CD4-positive, alpha-beta T cell treated with Interleukin-6 for 4 hours (primary cell): ENCODE results near the gene ANKRD9.

Experiments
- DNase-seq: peaks from one replicate; pipeline ENCODE4 v3.0.0-alpha.2; 2020; ENCODE audit warnings: mixed read lengths

ANKRD9 gene

DNA sequence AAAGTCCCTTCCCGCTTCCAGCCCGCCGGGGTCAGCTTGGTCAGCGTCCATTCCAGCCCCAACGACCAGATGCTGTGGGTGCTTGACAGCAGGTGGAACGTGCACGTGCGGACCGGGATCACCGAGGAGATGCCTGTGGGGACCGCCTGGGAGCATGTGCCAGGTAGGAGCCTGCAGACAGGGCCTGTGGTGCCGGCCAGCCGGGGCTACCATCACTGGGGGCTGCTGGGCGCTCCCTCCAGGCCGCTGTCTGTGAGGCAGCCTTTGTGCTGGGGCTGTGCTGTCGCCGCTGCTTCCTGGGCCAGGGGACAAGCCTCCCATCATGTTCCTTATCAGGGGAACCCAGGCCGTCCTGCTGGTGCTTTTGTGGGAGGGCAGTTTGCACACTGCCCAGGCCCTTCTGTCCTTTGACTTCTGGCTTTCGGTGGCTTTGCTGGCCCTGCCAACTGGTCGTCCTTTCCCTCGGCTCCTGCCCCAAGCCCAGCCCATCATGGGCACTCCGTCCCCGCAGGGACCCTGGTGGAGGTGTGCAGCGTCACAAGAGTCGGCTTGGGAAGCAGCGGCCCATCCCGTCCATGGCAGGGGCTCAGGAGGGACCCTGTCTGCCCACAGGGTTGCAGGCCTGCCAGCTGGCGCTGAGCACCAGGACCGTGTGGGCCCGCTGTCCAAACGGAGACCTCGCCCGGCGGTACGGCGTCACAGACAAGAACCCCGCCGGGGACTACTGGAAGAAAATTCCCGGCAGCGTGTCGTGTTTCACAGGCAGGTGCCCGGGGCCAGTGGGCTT is 12.4 kb downstream of the ANKRD9 start:
- no peak for DNase-seq

DNA sequence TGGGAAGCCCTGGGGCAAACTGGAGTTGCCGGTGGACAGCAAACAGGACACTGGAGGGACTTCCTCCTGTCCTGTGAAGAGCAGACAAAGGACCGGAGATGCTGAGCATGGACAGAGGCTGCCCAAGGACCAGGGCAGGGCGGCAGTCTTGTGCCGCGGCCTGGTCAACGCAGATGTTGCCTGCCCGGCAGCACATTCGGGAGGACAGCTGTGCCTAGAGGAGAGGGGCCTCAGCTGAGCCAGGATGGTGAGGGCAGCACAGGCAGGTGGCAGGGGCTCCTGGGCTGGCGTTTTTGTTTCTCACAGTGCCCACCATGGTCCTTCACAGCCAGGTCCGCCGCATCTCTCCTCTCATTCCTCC is 13.3 kb downstream of the ANKRD9 start:
- no peak for DNase-seq

DNA sequence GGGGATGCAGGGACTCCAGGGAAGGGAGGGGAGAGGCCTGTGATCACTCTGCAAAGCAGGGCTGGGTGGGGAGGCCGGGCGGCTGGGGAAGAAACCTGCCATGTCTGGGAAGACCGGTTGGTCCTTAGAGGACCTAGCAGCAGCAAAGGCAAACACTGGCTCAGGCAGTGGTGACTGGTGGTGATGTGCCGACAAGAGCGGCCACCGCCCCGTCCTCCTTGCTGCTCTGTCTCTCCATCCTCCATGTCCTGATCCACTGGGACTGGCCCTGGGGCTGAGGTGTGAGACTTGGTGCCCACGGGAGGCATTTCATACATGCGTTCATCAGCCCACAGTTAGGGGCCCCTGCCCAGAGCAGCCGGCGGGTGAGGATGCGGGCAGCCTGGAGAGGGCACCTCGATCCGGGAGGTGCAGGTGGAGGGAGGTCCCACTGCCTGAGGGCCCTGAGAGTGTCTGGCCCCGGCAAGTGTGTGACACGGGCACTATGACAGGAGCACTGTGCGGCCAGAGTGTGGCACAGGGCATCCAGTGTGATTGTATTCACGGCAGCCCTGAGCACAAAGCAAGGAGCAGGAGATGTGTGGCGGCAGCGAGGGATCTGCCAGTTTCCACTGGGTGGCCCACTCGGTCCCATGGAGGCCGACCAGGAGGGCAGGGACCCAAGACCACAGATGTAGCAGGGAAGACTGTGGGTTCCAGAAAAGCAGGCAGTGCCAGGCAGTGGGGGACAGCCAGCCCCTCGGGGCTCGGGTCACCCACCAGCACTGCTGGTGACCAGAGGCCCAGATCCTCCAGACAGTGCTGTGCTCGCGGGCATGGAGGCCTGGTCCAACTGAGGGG is 13.9 kb downstream of the ANKRD9 start:
- no peak for DNase-seq

DNA sequence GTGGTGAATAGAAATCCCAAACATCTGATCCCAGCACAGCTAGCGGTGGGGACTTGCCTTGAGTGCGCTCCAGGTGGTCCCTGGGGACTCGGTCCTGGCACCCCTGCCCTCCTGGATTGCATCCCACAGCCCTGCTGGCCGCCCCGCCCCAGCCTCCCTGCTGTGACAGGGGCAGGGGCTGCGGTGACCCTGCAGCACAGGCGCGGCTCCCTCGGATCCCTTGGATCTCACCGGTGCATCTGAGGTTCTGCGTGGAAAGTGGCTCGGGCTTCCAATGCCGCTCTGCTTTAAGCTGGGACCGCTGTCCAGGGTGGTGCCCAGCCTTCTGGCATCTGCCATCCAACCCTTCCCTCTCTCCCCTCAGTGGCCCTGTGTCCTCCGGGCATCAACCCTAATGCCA is 16.0 kb downstream of the ANKRD9 start:
- DNase-seq = no peak

DNA sequence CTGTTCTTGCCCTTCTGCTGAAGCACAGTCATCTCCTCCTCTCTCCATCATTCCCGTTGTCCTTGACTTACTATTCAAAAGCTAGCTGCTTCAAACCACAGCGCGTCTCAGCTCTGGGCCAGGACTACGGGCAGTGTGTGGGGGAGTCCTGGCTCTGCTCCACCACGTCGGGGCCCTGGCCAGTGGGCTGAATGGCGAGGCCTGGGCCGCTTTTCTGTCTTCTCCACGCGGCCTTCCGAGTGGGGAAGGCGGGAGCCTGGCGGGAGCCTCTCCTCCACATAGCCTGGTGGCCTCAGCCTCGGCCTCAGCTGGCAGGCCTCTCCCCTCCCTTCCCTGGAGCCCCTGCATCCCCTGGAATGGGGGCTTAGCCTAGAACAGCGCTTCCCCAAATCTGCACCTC is 16.5 kb downstream of the ANKRD9 start:
- no peak for DNase-seq

DNA sequence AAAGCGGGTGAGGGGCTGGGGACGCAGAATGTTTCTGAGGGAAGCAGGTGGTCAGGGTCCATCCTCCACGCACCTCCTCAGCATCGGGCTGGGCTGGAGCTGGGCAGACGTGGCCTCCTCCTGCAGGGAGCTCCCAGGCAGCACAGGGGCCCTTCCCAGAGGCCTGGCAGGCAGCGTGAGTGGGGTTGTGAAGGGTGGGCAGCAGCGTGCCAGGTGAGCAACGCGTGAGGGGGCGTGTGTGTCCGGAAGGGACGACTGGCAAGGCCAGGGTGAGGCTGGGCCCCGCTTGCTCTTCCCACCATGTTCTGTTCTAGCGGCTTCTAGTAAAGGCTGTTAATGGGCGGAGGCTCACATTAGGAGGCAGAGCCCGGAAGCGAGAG is 17.1 kb downstream of the ANKRD9 start:
- no peak for DNase-seq

DNA sequence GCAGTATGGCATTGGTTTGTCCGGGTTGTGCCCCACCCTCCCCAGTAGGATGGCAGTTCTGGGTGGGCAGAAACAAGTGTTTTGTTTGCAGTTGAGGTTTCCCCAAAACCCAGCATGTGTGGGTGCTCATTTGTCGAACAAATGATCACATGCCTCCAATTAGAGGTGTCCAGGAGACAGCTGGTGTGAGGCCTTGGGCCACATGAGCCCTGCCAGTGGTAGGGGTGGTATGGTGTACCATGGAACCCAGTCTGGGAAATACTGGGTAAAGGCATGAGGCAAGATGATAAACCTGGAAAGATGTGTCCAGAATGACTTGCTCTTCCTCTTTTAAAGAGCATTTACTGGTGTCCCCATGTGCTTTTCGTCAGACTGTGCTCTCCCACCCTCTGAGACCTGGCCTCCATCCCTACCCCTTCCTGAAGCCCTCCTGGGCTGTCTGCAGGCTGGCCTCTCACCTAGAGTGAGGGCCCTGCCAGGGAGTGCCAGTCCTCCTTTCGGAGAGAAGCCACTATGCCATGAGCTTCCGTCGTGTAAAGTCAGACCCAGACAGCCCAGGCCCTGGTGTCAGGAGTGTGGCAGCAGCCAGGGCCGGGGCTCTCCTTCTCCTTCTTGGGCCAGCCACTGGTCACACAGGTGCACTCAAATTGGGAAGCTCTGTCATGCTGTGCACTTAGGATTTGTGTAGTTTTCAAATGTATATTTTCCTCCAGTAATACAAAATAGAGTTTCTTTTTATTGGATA is 17.6 kb downstream of the ANKRD9 start:
- DNase-seq = no peak

DNA sequence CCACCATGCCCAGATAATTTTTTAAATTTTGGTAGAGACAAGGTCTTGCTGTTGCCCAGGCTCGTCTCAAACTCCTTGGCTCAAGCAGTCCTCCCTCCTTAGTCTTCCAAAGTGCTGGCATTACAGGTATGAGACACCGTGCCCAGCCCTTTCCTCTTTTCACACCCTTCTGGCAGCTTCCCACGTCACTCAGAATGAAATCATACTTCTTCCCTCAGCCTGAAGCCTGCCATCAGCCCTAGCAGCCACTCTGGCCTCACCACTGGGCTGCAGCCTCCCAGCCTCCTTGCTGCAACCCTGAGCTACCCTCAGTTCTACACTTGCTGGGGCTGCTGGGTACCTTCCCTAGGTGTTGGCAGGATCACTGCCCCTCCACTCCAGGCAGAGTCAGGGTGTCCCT is 18.2 kb downstream of the ANKRD9 start:
- no peak for DNase-seq

DNA sequence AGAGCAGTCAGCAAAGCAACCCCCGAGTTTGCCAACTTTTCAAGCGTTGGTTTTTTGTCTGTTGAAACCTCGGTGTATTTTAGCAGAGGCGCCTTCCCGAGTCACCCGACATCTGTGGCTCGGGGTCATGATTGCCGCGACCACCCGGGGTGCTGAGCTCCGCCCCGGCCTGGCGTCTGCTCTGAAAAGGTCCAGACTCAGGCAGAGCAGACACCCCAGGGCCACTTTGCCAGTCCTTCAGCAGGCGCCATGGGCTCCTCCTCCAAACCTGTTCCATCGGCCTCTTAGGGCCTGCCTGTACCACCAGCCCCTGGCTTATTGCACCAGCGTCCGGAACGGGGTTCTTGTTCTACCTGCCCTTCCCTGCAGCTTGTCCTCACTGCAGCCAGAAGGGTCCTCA is 19.1 kb downstream of the ANKRD9 start:
- no peak for DNase-seq

DNA sequence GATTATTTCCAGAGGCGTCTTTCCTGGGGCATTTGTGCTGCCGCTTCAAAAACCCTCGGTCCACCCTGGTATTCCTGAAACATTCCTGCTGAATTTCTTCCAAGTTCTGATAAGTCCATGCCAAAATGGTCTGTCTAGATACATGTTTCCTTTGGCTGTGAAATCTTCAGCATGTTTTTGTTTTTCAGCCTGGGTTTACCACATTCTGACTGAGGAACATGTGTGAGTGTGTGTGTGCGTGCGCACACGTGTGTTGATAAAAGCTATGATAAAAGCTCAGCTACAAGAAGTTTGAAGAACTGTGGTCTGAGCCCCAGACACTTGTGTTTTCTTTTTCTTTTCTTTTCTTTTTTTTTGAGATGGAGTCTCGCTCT is 22.4 kb downstream of the ANKRD9 start:
- DNase-seq = no peak

DNA sequence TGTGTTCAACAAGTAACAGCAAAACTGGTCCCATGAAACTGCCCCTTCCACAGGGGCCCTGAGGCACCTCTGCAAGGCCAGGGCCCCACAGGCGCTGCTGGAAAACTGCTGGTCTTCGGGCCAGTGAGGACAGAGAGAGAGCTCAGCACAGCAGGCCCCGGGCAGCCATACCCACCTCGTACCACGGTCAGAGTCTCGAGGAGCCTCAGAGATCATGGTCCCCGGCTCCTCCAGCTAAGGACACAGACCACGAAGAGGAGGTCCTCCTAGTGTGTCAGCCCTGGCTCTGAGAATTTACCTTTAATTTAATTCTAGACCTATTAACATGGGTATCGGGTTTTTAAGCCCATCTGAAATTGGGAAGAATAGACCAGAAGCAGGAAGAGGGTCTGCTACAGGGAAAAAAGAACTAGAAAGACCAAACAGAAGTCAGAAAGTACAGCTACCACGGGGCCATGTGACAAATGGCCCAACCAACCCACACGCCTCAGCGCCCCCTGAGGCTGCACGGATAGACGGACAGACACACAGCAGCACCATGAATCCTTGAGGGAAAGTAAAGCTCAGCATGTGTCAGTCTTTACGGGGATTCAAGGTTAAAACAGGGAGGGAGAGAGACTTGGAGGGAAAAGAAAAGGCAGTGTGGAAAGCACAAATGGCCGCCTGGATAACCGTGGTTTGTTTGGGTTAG is 22.9 kb downstream of the ANKRD9 start:
- no peak for DNase-seq

DNA sequence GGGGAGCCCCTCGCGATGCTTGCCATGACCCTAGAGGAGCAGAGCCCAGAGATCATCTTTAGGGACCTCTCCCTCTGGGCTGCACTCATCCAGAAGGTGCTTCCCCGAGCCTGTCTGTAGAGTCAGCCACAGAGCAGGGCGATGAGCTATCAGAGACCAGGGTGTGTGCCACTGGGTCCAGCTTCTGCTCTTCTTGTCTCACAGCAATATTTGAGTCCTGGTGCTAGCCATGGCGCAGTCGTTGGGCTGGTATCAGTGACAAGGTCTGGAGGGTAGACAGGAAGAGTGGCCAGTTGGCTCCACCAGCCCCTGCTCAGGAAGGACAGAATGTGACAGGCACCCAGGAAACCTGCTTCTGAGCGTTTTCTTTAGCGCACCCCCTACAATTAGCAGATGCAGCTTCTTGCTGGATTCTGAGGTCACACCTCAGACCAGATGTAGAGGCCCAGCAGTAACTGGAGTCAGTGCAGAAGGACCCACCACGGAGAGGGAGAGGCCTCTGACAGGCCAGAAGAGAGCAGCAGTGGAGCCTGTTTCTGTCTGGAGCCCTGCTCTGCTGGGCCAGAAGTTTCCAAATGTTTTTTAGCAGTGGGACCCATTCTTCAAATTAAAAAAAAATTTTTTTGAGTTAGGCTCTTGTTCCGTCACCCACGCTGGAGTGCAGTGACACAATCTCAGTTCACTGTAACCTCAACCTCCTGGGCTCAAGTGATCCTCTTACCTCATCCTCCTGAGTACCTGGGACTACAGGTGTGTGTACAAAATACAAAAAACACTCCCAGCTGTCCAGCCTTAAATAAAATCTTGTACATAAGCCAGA is 23.7 kb downstream of the ANKRD9 start:
- no peak for DNase-seq

DNA sequence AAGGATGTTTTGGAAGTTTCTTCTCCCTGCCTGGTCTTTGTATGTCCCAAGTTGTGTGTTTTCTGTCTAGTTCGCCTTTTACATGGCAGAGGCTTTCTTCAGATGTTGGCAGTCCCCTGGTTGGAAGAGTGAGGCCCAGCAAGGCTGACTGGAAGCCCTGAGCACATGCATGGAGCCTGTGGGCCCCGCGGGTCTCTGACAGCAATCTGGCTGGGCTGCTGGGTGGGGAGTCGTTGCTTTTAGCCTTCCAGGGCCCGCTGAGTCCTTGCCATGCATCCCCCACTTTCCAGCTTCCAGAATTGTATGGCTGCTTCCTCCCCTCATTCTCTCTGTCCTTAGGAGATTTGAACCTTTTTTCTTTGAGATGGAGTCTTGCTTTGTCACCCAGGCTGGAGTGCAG is 25.3 kb downstream of the ANKRD9 start:
- DNase-seq = no peak

DNA sequence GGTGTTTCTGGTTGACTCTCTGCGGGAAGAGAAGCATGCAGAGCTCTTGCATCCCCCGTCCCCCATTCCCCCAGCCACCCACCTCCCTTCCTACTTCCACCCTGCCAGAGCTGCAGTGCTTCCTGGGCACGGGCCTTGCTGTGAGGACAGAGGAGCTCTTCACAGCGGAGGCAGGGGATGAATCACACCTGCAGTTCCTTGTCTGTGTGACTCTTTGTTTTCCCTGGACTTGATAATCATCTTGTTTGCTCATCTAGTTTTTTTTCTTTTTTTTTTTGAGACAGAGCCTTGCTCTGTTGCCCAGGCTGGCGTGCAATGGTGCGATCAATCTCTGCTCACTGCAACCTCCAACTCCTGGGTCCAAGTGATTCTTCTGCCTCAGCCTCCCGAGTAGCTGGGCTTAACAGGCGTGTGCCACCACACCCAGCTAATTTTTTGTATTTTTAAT is 27.8 kb downstream of the ANKRD9 start:
- DNase-seq = no peak

DNA sequence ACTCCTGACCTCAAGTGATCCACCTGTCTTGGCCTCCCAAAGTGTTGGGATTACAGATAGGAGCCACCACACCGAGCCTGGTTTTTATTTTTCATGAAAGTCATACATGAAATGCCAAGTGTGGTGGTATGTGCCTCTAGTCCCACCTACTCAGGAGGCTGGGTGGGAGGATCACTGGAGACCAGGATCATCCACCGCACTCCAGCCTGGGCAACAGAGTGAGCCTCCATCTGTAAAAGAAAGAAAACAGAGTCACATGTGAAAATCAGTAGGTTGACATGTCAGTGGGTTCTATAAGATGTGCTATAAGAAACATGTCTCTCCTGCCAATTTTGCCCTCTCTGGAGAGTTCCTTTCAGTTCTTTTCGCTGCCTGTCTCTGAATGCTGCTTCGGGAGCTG is 28.2 kb downstream of the ANKRD9 start:
- no peak for DNase-seq

DNA sequence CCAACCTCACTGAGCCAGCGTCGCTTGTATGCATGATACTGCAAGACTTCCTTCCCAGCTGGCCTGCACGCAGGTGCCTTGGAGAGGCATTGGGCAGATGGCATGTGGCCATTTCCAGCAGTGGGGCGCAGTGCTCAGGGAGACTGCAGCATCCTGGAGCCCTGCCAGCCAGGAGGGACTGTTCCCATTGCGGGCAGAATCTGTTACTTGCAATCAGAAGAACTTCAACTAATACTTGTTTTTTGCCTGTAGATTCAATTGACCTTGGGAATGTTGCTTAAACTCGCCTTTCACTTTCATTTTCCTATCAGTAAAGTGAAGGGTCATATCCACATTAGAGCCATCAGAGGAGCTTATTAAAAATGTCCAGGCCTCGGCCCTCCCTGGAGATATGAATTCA is 29.8 kb downstream of the ANKRD9 start:
- DNase-seq = no peak

DNA sequence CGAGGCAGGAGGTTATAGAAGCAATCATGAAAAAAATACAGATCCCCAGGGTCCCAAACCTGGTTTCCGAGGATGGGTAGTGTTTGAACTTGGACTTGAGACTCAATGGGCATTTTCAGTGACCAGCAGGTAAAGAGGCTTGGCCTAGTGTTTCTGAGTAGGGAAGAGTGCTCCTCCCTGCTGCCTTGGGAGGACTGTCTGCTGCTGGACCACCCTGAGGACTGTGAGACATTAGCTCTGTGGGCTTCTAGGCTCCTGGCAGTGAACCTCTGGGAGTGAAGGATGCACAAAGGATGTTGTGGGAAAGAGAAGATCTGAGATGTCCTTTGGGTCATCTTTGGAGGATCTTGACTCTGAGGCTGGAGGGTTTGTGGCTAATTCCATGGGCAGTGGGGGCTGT is 30.5 kb downstream of the ANKRD9 start:
- DNase-seq = no peak

DNA sequence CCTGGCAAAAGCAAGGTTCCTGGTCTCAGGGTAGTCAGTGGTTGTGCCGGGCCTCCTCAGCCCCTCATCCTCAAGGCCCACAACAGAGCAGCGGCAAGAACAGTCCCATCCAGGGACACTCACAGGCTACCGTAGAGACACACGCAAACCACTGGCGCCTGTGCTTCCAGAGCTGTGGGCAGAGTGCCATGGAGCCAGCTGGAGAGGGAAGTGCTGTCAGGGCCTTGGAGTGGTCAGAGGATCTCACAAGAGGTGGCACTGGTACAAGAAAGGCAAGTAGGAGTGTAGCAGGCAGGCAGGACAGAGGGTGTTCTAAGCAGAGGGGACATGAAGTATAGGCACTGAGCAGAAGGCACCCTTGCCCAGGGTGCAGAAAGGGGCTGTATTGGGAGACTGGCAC is 34.6 kb downstream of the ANKRD9 start:
- no peak for DNase-seq

DNA sequence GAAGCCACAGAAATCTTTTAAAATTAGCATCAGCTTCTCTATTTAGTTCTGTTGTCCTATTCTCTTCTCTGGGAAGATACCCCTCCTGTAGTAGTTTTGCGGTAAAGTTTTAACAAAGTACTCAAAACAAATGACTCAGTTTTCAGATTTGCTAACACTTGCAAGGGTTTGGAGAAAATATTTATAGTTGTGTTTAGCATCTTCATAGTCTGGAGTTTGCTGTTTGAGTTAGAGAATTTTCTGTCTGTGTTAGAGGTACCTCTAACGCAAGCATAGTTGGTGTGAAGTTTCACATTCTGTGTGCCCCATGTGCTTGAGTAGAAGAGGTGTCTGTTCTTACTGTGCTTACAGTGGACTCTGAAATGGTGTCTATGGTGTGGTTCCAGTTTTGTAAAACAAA is 36.0 kb downstream of the ANKRD9 start:
- DNase-seq = no peak

DNA sequence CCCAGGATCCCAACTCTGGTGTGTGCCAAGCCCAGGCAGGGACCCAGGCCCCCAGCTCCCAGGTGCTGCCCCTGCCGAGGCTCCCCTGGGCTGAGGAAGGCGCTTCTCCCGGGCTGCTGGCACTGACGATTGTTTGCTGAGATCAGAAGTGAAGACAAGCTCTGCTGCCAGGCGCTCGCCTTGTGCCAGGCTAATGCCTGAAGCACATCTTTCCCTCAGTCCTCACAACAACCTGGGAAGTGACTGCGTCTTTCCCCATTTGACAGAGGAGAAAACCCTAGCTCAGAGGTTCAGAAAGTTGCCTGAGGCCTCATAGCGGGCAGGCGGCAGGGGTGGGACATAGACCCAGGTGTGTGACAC is 36.8 kb downstream of the ANKRD9 start:
- DNase-seq = no peak

DNA sequence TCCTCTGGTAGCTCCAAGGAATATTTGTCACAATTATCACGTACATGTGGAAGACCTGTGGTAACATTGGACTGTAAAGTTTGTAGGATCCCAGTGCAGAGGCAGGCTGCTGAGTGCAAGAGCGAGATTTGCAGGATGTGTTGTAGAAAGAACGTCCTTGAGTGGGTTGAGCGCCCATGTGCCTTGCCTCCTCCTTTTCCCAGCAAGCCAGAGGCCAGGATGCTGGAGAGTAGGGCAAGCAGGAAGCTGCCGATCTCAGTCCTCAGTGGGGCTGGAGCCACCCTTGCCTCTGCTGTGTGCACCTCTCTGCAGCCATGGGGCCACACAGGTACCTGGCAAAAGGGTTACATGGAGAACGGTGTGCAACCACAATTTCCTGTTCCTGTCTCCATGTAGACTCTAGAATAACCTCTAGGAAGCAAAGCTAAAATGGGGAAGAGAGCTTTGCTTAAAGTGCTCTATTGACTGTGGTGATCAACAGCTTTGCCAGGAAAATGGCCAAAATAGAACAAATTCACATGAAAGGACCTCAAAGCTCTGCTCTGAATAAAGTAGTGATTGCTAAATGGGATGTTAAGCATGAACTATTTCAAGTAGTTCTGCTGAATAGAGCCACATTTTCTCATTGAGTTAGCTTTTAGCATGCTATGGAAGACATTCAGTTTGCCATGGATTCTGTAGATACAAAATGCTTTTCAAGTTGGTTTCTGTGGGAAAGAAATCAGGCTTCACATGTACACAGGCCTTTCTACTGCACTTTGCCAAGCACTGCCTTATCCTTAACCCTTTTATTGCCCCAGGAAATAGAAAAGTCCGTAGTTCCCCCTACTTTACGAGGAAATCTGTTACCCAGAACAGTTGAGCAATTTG is 37.4 kb downstream of the ANKRD9 start:
- no peak for DNase-seq
